Urinary bladder (tissue), 4 donors: ENCODE results near the gene APOF. TPM values are rescaled to one million over a fixed set of nuclear protein-coding genes. Genes with fewer than 3 reads are reported as not detected.
"Not testable (repeated sequence)": the region's sequence is repeated elsewhere in the genome, so short reads cannot be mapped to it uniquely, and the experiment has no call there.

Source experiments
- DNase-seq: peaks from one replicate; pipeline ENCODE4 v3.0.0-alpha.2; 2015; ENCODE audit errors: extremely low spot score
- H3K27ac ChIP-seq: one replicate; pipeline ENCODE4 v1.5.1; 2013; ENCODE audit warnings: low read depth, mild to moderate bottlenecking, moderate library complexity
- H3K36me3 ChIP-seq: one replicate; pipeline ENCODE4 v1.6.1; 2013; ENCODE audit warnings: mild to moderate bottlenecking, moderate library complexity; ENCODE audit not compliant: insufficient read depth
- H3K4me1 ChIP-seq: one replicate; pipeline ENCODE4 v1.6.1; 2013; ENCODE audit warnings: mild to moderate bottlenecking, moderate library complexity; ENCODE audit not compliant: insufficient read depth
- H3K4me3 ChIP-seq: one replicate; pipeline ENCODE4 v1.5.1; 2013; ENCODE audit warnings: low read depth, low read length
- WGBS: extraction: QIAGEN DNeasy Blood & Tissue Kit; methylation state at CpG from one replicate; pipeline ENCODE4 v1.1.7; 2013; 5-methylcytosine and 5-hydroxymethylcytosine counted together
- polyA plus RNA-seq: library from polyadenylated mRNA; stranded (reverse); fragments of 200-250 nt; gene quantifications from one replicate; pipeline ENCODE4 v1.2.3, GENCODE V29; 2013
- total RNA-seq: library from RNA; depleted of rRNA; stranded (reverse); fragments of >200 nt; gene quantifications from one replicate; pipeline ENCODE4 v1.2.3, GENCODE V29; 2014
- donor health status: healthy with polysubstance abuse.
- donor health status: healthy.

APOF gene
- total RNA-seq = not detected
- 0.13 TPM for polyA plus RNA-seq

DNA sequence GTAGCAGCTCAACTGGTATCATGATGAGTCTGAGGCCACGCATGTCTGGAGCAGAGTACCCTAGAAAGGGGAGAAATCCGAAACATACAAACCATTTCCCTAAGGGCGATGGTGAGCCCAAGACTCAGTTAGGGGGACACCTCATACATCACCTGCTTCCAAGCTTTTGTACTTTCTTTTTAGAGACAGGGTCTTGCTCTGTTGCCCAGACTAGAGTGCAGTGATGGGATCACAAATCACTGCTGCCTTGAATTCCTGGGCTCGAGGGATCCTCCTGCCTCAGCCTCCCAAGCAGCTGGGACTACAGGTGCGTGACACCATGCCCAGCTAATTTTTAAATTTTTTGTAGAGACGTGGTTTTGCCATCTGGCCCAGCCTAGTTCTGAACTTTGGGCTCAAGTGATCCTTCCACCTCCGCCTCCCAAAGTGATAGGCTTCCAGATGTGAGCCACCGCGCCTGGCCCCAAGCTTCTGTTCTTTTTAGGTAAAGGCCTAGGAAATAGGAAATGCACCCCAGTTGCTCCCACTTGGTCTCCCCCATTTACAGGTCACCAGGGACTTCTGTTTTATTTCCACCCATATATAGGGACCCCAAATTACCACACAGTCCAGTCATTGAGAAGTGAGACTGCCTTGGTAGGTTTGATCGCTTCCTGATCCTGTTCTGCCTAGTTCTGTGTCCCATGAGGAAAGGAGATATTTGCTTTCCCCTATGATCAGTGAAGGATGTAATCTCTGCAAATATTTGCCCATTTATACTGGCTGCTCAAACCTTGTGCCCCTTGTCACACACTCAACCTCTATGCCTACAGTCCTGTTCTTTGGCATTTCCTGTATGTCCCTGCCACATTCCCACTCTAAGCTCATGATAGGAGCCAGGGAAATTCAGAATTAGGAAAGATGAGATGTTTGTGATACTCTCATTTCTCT lies at the start of gene APOF:
Gene APOF (minus strand): TSS at position 728 of the 930 bp plus-strand sequence. CDS start 112 bp downstream, at position 616.
- Histone ChIP-seq H3K36me3 (no peaks in the 10 kb centered on the region), H3K27ac (no peak within 1 kb of the TSS), H3K4me3 (no peak within 1 kb of the TSS), H3K4me1 (no peaks in the 10 kb centered on the region)
- DNase-seq = no peak
- 90% methylated on average over 10 of the region's 10 CpGs for WGBS

GRCh38 chr12:56411781-56412639 lies 49.4 kb upstream of the APOF start:
- DNase-seq = no peak
- H3K4me3 ChIP-seq = no peak overlapping the region
- no peak overlapping the region for H3K27ac ChIP-seq
- WGBS = 83% methylated on average over 6 of the region's 6 CpGs
- no peaks in the 10 kb centered on the region for H3K4me1 ChIP-seq
- H3K36me3 ChIP-seq = no peaks in the 10 kb centered on the region

DNA sequence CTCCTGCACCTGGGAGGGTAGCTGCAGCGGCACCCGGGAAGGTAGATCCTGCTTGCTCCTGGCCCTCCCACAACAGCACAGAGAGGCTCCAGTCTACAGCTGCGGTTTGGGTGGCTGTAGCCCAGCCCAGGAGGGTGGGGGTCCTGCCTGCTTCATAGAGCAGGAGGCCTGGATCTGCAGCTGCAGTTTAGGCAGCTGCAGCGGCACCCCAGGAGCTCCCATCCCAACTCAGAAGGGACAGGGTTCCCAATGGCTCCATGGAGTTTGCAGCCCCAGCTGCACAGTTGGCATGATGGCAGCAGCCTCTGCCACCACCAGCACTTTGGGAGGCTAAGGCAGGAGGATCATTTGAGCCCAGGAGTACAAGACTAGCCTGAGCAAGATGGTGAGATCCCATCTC lies 48.1 kb upstream of the APOF start:
- no peak overlapping the region for H3K4me3 ChIP-seq
- H3K36me3 ChIP-seq = no peaks in the 10 kb centered on the region
- 90% methylated on average over 4 of the region's 4 CpGs for WGBS
- H3K27ac ChIP-seq = no peak overlapping the region
- no peaks in the 10 kb centered on the region for H3K4me1 ChIP-seq
- no peak for DNase-seq

- H3K27ac ChIP-seq = no peak overlapping the region
- no peak overlapping the region for H3K4me3 ChIP-seq
- DNase-seq = no peak
- H3K4me1 ChIP-seq = no peaks in the 10 kb centered on the region
- no peaks in the 10 kb centered on the region for H3K36me3 ChIP-seq
- 90% methylated on average over 5 of the region's 5 CpGs for WGBS
These were observed 46.3 kb upstream of the APOF start for GRCh38 chr12:56408799-56409417.

DNA sequence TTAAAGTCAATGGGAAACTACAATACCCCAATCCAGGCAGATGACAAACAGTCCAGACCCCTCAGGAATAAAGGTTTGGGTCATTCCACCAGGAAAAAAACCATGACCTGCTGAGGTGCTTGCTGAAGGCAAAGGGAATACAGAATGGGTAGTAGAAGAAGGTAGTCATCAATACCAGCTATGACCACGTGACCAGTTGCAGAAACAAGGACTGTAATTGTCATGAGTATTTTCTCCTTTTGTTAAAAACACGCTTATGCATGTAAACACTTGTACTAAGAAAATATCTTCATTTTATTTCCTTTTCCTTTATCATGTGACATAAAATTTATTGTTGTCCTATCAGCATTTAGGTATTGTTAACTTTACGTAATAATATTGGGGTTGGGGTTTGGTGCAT lies 41.6 kb upstream of the APOF start:
- WGBS = 55% methylated on average over 3 of the region's 3 CpGs
- H3K27ac ChIP-seq, DNase-seq, H3K4me3 ChIP-seq, H3K36me3 ChIP-seq, H3K4me1 ChIP-seq: not testable (repeated sequence)

DNA sequence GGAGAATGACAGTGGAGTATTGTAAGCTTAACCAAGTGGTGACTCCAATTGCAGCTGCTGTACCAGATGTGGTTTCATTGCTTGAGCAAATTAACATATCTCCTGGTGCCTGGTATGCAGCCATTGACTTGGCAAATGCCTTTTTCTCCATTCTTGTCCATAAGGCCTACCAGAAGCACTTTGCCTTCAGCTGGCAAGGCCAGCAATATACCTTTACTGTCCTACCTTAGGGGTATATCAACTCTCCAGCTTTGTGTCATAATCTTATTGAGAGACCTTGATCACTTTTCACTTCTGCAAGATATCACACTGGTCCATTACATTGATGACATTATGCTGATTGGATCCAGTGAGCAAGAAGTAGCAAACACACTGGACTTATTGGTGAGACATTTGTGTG lies 39.0 kb upstream of the APOF start:
- H3K27ac ChIP-seq, H3K4me1 ChIP-seq, H3K36me3 ChIP-seq, H3K4me3 ChIP-seq, DNase-seq: not testable (repeated sequence)

GRCh38 chr12:56401125-56401524 lies 38.5 kb upstream of the APOF start:
- H3K4me1 ChIP-seq, H3K27ac ChIP-seq, H3K36me3 ChIP-seq, H3K4me3 ChIP-seq, DNase-seq: not testable (repeated sequence)
- WGBS = 96% methylated on average over 1 of the region's 3 CpGs

DNA sequence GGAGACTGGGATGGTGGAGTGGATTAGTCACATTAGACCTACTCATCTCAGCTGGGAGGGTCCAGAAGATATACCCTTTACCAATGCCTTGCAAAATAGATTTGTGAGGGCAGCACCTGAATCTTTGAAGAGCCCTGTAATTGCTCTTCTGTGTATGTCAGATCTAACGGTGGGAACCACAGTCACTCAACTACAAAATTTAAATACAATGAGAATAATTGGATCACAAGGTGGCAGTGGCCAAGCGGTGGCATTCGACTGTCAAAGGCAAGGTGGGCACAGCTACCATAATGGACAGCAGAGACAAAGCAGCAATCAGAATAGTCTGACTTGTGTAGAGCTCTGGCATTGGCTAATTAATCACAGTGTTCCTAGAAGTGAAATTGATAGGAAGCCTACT lies 36.8 kb upstream of the APOF start:
- H3K4me3 ChIP-seq, DNase-seq, H3K4me1 ChIP-seq, H3K36me3 ChIP-seq, H3K27ac ChIP-seq: not testable (repeated sequence)
- 90% methylated on average over 3 of the region's 3 CpGs for WGBS

GRCh38 chr12:56398324-56398723 lies 35.7 kb upstream of the APOF start:
- Histone ChIP-seq H3K36me3 (no peaks in the 10 kb centered on the region), H3K4me1 (no peaks in the 10 kb centered on the region), H3K4me3 (no peak overlapping the region), H3K27ac (no peak overlapping the region)
- DNase-seq = no peak

DNA sequence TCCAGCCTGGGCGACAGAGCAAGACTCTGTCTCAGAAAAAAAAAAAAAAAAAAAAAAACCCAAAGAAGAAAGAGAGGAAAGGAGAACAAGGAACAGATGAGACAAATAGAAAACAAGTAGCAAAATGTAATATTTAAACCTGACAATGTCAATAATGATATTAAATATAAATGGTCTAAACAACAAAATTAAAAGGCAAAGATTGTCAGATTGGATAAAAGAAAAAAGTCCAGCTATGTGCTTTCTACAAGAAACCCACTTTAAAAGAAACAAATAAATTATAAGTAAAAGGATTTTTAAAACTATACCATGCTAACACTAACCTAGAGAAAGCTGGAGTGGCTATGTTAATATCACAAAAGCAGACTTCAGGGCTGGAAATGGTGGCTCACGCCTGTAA lies 29.7 kb upstream of the APOF start:
- Histone ChIP-seq H3K4me3 (no peak overlapping the region), H3K27ac (no peak overlapping the region), H3K4me1 (no peaks in the 10 kb centered on the region), H3K36me3 (no peaks in the 10 kb centered on the region)
- WGBS = 97% methylated on average over 2 of the region's 2 CpGs
- no peak for DNase-seq

DNA sequence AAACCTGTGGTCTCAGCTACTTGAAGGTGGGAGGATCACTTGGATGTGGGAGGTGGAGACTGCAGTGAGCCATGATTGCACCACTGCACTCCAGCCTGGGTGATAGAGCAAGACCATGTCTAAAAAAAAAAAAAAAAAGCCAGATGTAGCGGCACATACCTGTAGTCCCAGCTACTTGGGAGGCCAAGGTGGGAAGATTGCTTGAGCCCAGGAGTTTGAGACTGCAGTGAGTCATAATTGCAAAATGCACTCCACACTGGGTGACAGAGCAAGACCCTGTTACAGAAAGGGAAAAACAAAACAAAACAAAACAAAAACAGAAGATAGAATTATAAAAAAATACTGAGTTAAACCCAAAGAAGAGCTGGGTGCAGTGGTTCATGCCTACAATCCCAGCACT lies 29.1 kb upstream of the APOF start:
- Histone ChIP-seq H3K4me1 (no peaks in the 10 kb centered on the region), H3K27ac (no peak overlapping the region), H3K4me3 (no peak overlapping the region), H3K36me3 (no peaks in the 10 kb centered on the region)
- 100% methylated on average over 1 of the region's 1 CpG for WGBS
- no peak for DNase-seq

DNA sequence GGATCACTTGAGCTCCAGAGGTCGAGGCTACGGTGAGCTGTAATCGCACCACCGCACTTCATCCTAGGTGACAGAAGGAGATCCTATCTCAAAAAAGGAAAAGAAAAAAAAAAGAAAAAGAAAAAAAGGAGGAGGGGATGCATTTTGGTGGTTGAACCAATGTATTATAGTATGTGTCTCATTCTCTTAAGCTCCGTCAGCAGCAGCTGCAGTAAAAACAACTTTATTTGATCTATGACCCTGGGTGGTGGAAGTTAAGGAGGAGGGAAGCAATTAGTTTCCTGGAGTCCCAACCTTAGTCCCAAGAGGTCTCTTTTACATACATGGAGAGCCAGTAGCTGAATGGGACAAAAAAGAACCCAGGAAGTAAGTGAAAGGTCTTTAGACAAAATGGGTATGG lies 26.8 kb upstream of the APOF start:
- 57% methylated on average over 5 of the region's 5 CpGs for WGBS
- H3K4me3 ChIP-seq = no peak overlapping the region
- DNase-seq = no peak
- H3K27ac ChIP-seq = no peak overlapping the region
- H3K36me3 ChIP-seq = no peaks in the 10 kb centered on the region
- H3K4me1 ChIP-seq = no peaks in the 10 kb centered on the region

GRCh38 chr12:56387152-56387736 lies 24.6 kb upstream of the APOF start:
- no peak for DNase-seq
- Histone ChIP-seq H3K4me3 (no peak overlapping the region), H3K4me1 (no peaks in the 10 kb centered on the region), H3K27ac (no peak overlapping the region), H3K36me3 (no peaks in the 10 kb centered on the region)
- WGBS = 33% methylated on average over 7 of the region's 7 CpGs
